ENCODE data around the gene VEZT. TPM values are rescaled to one million over a fixed set of nuclear protein-coding genes. Genes with fewer than 3 reads are reported as not detected.

The VEZT gene
- total RNA-seq, 1 experiment from 2014 or later, result 107 TPM

- no peak for TF ChIP-seq CTCF (conservative IDR thresholded peaks at IDR 0.05; ENCODE audit: low read depth, low read length)
- TF ChIP-seq EZH2 (IDR thresholded peaks at IDR 0.05; ENCODE audit: borderline replicate concordance, low read depth, low read length, poor library complexity, severe bottlenecking), result no peak
- H3K4me1 ChIP-seq (ENCODE audit: insufficient read depth, low read length, poor library complexity, severe bottlenecking), result peaks cover 78% of the 10 kb centered on the region
- no peaks in the 10 kb centered on the region for H3K36me3 ChIP-seq (ENCODE audit: insufficient read depth, low read length, poor library complexity, severe bottlenecking)
- H3K27ac ChIP-seq (ENCODE audit: low read depth, low read length, poor library complexity, severe bottlenecking), result peak overlapping the region; percentile 82
- ChIA-PET POLR2A (ENCODE audit: low non-redundant PET) (interaction anchor here (1.0 kb wide), 1 partner anchor 16 kb away, joined by 4 read pairs; the partner anchor contains the start of genes FGD6 and VEZT), CTCF (no interaction called here)
- BruUV-seq (replicated peaks), result no TSS peak
- intact Hi-C loops (cut with micrococcal nuclease; ENCODE audit: unreplicated experiment), result no loop called here
- H3K4me3 ChIP-seq (ENCODE audit: low read depth, low read length, poor library complexity, severe bottlenecking), result peak overlapping the region; percentile 7
- no peak for DNase-seq (ENCODE audit: low spot score)
- no peaks in the 10 kb centered on the region for H3K9me3 ChIP-seq (ENCODE audit: low read depth, low read length, poor library complexity, severe bottlenecking)
- no peaks in the 10 kb centered on the region for H3K27me3 ChIP-seq (replicated peaks; ENCODE audit: insufficient read depth, low read depth, low read length, poor library complexity)
Observed at GRCh38 chr12:95201056-95201670, 16.4 kb upstream of the VEZT start.

GRCh38 chr12:95202691-95203486, 14.7 kb upstream of the VEZT start:
- intact Hi-C loops (cut with micrococcal nuclease; ENCODE audit: unreplicated experiment), result no loop called here
- H3K36me3 ChIP-seq (ENCODE audit: insufficient read depth, low read length, poor library complexity, severe bottlenecking), result no peaks in the 10 kb centered on the region
- CTCF ChIA-PET, result interaction anchor here (0.6 kb wide), 1 partner anchor 85 kb away, joined by 3 read pairs; no protein-coding TSS in a partner anchor
- POLR2A ChIA-PET (ENCODE audit: low non-redundant PET), result no interaction called here
- peak overlapping the region; percentile 21 for H3K4me3 ChIP-seq (ENCODE audit: low read depth, low read length, poor library complexity, severe bottlenecking)
- BruUV-seq (replicated peaks), result no TSS peak
- peak overlapping the region; percentile 82 for H3K27ac ChIP-seq (ENCODE audit: low read depth, low read length, poor library complexity, severe bottlenecking)
- H3K27me3 ChIP-seq (replicated peaks; ENCODE audit: insufficient read depth, low read depth, low read length, poor library complexity), result no peaks in the 10 kb centered on the region
- peak; percentile 68 for DNase-seq (ENCODE audit: low spot score)
- peaks cover 71% of the 10 kb centered on the region for H3K4me1 ChIP-seq (ENCODE audit: insufficient read depth, low read length, poor library complexity, severe bottlenecking)
- TF ChIP-seq EZH2 (IDR thresholded peaks at IDR 0.05; ENCODE audit: borderline replicate concordance, low read depth, low read length, poor library complexity, severe bottlenecking) (no peak), CTCF (conservative IDR thresholded peaks at IDR 0.05; ENCODE audit: low read depth, low read length) (no peak)
- H3K9me3 ChIP-seq (ENCODE audit: low read depth, low read length, poor library complexity, severe bottlenecking), result no peaks in the 10 kb centered on the region

- Histone ChIP-seq H3K36me3 (ENCODE audit: insufficient read depth, low read length, poor library complexity, severe bottlenecking) (no peaks in the 10 kb centered on the region), H3K4me1 (ENCODE audit: insufficient read depth, low read length, poor library complexity, severe bottlenecking) (peaks cover 66% of the 10 kb centered on the region), H3K27ac (ENCODE audit: low read depth, low read length, poor library complexity, severe bottlenecking) (peak overlapping the region; percentile 82), H3K4me3 (ENCODE audit: low read depth, low read length, poor library complexity, severe bottlenecking) (peak overlapping the region; percentile 21), H3K9me3 (ENCODE audit: low read depth, low read length, poor library complexity, severe bottlenecking) (no peaks in the 10 kb centered on the region), H3K27me3 (replicated peaks; ENCODE audit: insufficient read depth, low read depth, low read length, poor library complexity) (no peaks in the 10 kb centered on the region)
- DNase-seq (ENCODE audit: low spot score), result no peak
- intact Hi-C loops (cut with micrococcal nuclease; ENCODE audit: unreplicated experiment), result no loop called here
- TF ChIP-seq CTCF (conservative IDR thresholded peaks at IDR 0.05; ENCODE audit: low read depth, low read length) (no peak), EZH2 (IDR thresholded peaks at IDR 0.05; ENCODE audit: borderline replicate concordance, low read depth, low read length, poor library complexity, severe bottlenecking) (no peak)
- ChIA-PET CTCF (no interaction called here), POLR2A (ENCODE audit: low non-redundant PET) (no interaction called here)
- no TSS peak for BruUV-seq (replicated peaks)
Observed at GRCh38 chr12:95203487-95204030, 14.0 kb upstream of the VEZT start.

All from A673 (cell line).